Loucy (cell line): ENCODE measurements around the gene SEMA5A.

ENCODE experiments used
- H2AFZ ChIP-seq: fragments of 200-600 bp; sonication (generic); 2 replicates; pipeline ENCODE4 v1.6.0; 2016; ENCODE audit warnings: antibody characterized with exemption, mild to moderate bottlenecking, low read length, moderate library complexity
- H3F3A ChIP-seq: fragments of 200-600 bp; 2 replicates; pipeline ENCODE4 v1.6.0; 2016; ENCODE audit warnings: antibody characterized with exemption, low read depth, mild to moderate bottlenecking
- H3K27me3 ChIP-seq: fragments of 200-600 bp; sonication (generic); 2 replicates; pipeline ENCODE4 v1.6.1; 2014; ENCODE audit warnings: low read length, mild to moderate bottlenecking; ENCODE audit not compliant: insufficient read depth, poor library complexity, severe bottlenecking
- H3K36me3 ChIP-seq: fragments of 200-600 bp; sonication (generic); 2 replicates; pipeline ENCODE4 v1.6.1; 2016; ENCODE audit warnings: low read length; ENCODE audit not compliant: insufficient read depth
- H3K4me1 ChIP-seq: fragments of 200-600 bp; sonication (generic); 2 replicates; pipeline ENCODE4 v1.5.1; 2014; ENCODE audit warnings: low read length, mild to moderate bottlenecking; ENCODE audit not compliant: insufficient read depth, poor library complexity, severe bottlenecking
- H3K4me2 ChIP-seq: fragments of 200-600 bp; sonication (generic); 2 replicates; pipeline ENCODE4 v1.6.0; 2014; ENCODE audit warnings: antibody characterized with exemption, low read length, low read depth, mild to moderate bottlenecking; ENCODE audit not compliant: poor library complexity, severe bottlenecking
- H3K4me3 ChIP-seq: fragments of 200-600 bp; sonication (generic); 2 replicates; pipeline ENCODE4 v1.5.1; 2014; ENCODE audit warnings: low read length, mild to moderate bottlenecking, mixed read lengths; ENCODE audit not compliant: poor library complexity, severe bottlenecking
- H3K79me2 ChIP-seq: fragments of 200-600 bp; sonication (generic); 2 replicates; pipeline ENCODE4 v1.6.1; 2014; ENCODE audit warnings: low read length; ENCODE audit not compliant: insufficient read depth
- H3K9ac ChIP-seq: fragments of 200-600 bp; sonication (generic); 2 replicates; pipeline ENCODE4 v1.6.0; 2014; ENCODE audit warnings: mild to moderate bottlenecking, low read depth, low read length, moderate library complexity; ENCODE audit not compliant: poor library complexity, severe bottlenecking
- H3K9me2 ChIP-seq: fragments of 200-600 bp; sonication (generic); replicated peaks from 2 replicates; pipeline ENCODE4 v1.6.1; 2016; ENCODE audit warnings: low read depth, low read length, mixed read lengths
- H3K9me3 ChIP-seq: fragments of 200-600 bp; sonication (generic); 2 replicates; pipeline ENCODE4 v1.6.1; 2014; ENCODE audit warnings: mild to moderate bottlenecking, antibody characterized with exemption, low read length, low read depth; ENCODE audit not compliant: insufficient read depth
- H4K20me1 ChIP-seq: fragments of 200-600 bp; sonication (generic); 2 replicates; pipeline ENCODE4 v1.6.0; 2014; ENCODE audit warnings: antibody characterized with exemption, low read length, mild to moderate bottlenecking; ENCODE audit not compliant: insufficient read depth, poor library complexity, severe bottlenecking
- EZH2phosphoT487 ChIP-seq: fragments of 200-600 bp; IDR thresholded peaks from 2 replicates; pipeline ENCODE4 v1.6.1; 2018; ENCODE audit warnings: antibody characterized with exemption, mild to moderate bottlenecking, moderate library complexity, borderline replicate concordance
- TF ChIP-seq, protein P1 (sequence below): fragments of 200-600 bp; sonication (generic); conservative IDR thresholded peaks from 2 replicates; pipeline ENCODE4 v1.5.1; 2014; ENCODE audit warnings: mild to moderate bottlenecking, antibody characterized with exemption, low read length

SEMA5A gene

DNA sequence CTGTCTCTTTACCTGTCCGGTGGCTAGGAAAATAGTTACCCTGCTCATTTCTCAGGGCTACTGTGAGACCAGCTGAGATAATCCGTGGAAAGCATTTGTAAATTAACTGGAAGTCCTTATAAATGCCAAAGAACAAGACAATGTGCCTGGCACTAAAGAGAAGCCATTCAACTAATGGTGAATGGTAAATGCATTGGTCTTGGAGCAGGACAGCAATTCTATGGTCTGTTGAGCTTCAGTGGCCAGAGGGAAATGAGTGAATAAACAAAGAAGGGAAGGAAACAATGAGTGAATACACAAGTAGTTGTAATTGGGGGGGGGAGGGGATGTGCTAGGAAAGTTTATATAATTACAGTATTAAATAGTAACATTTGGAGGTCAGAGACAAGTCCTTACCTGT, 353.6 kb downstream of the SEMA5A start:
- 0 out of 2 replicates have a peak, but pooled peaks cover 3% of the 10 kb centered on the region for H3K9me3 ChIP-seq
- H3K4me1 ChIP-seq: no peaks in the 10 kb centered on the region
- no peaks in the 10 kb centered on the region for H3K36me3 ChIP-seq
- no peak overlapping the region for H3K4me2 ChIP-seq
- H3K79me2 ChIP-seq: no peaks in the 10 kb centered on the region
- TF ChIP-seq EZH2phosphoT487: no peak
- TF ChIP-seq, protein P1, sequence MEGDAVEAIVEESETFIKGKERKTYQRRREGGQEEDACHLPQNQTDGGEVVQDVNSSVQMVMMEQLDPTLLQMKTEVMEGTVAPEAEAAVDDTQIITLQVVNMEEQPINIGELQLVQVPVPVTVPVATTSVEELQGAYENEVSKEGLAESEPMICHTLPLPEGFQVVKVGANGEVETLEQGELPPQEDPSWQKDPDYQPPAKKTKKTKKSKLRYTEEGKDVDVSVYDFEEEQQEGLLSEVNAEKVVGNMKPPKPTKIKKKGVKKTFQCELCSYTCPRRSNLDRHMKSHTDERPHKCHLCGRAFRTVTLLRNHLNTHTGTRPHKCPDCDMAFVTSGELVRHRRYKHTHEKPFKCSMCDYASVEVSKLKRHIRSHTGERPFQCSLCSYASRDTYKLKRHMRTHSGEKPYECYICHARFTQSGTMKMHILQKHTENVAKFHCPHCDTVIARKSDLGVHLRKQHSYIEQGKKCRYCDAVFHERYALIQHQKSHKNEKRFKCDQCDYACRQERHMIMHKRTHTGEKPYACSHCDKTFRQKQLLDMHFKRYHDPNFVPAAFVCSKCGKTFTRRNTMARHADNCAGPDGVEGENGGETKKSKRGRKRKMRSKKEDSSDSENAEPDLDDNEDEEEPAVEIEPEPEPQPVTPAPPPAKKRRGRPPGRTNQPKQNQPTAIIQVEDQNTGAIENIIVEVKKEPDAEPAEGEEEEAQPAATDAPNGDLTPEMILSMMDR: no peak
- H3K27me3 ChIP-seq: no peaks in the 10 kb centered on the region
- no peaks in the 10 kb centered on the region for H3F3A ChIP-seq
- no peaks in the 10 kb centered on the region for H3K9me2 ChIP-seq
- H2AFZ ChIP-seq: no peak overlapping the region
- H3K9ac ChIP-seq: no peak overlapping the region
- H4K20me1 ChIP-seq: no peaks in the 10 kb centered on the region
- H3K4me3 ChIP-seq: no peak overlapping the region

DNA sequence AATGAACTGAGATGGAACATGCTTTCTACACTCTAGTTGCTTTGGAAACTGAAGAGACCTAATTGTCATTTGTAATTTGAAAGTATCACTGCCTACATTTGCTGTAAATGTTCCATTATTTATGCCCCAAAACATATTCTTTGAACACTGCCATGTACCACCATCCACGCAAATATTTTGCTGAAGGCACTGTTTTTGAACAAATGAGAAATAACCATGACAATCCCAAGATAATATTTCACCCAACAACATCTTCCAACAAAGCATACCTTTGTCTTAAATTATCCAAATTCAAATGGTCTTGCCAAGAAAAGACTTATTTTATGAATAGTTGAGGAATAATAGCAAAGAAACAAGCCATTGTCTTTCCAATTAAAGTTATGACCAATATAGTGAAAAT, 356.2 kb downstream of the SEMA5A start:
- H3K36me3 ChIP-seq: no peaks in the 10 kb centered on the region
- no peak overlapping the region for H3K9ac ChIP-seq
- no peaks in the 10 kb centered on the region for H3F3A ChIP-seq
- H3K4me2 ChIP-seq: no peak overlapping the region
- no peak for TF ChIP-seq EZH2phosphoT487
- TF ChIP-seq, protein P1: no peak
- H3K4me3 ChIP-seq: no peak overlapping the region
- H3K9me2 ChIP-seq: no peaks in the 10 kb centered on the region
- H2AFZ ChIP-seq: no peak overlapping the region
- H3K79me2 ChIP-seq: no peaks in the 10 kb centered on the region
- H4K20me1 ChIP-seq: no peaks in the 10 kb centered on the region
- H3K27me3 ChIP-seq: no peaks in the 10 kb centered on the region
- H3K9me3 ChIP-seq: 0 out of 2 replicates have a peak, but pooled peaks cover 3% of the 10 kb centered on the region
- H3K4me1 ChIP-seq: no peaks in the 10 kb centered on the region

- no peaks in the 10 kb centered on the region for H4K20me1 ChIP-seq
- no peaks in the 10 kb centered on the region for H3F3A ChIP-seq
- H2AFZ ChIP-seq: no peak overlapping the region
- H3K4me2 ChIP-seq: no peak overlapping the region
- H3K27me3 ChIP-seq: no peaks in the 10 kb centered on the region
- no peaks in the 10 kb centered on the region for H3K4me1 ChIP-seq
- H3K36me3 ChIP-seq: no peaks in the 10 kb centered on the region
- H3K9me2 ChIP-seq: no peaks in the 10 kb centered on the region
- 0 out of 2 replicates have a peak, but pooled peaks cover 3% of the 10 kb centered on the region for H3K9me3 ChIP-seq
- no peak overlapping the region for H3K9ac ChIP-seq
- no peak overlapping the region for H3K4me3 ChIP-seq
- H3K79me2 ChIP-seq: no peaks in the 10 kb centered on the region
- no peak for TF ChIP-seq EZH2phosphoT487
- TF ChIP-seq, protein P1: no peak
These were observed 356.9 kb downstream of the SEMA5A start for GRCh38 chr5:9188956-9189355.
